IMR-90 (cell line): ENCODE data around the gene ISLR2. TPM values are rescaled to one million over a fixed set of nuclear protein-coding genes. Genes with fewer than 3 reads are reported as not detected.

Experiments used
- ATAC-seq: fragments of 200-7000 bp; cut with Tn5 transposase; 2 replicates; pipeline ENCODE4 v1.9.1; 2020; ENCODE audit warnings: low read depth, mild to moderate bottlenecking, moderate library complexity
- BruUV-seq: library from RNA; stranded (reverse); fragments of 400-500 nt; replicated peaks from 2 replicates; lab custom pipeline; 2021; lab: Mats Ljungman, UMichigan
- CTCF ChIA-PET: fragments of 300-600 bp; formaldehyde crosslinking; extraction: SDS; loops from one replicate; lab custom pipeline; 2021; ENCODE audit warnings: antibody characterized with exemption; lab: Yijun Ruan, JAX
- POLR2A ChIA-PET: fragments of 300-600 bp; sonication (Branson Sonifier 250); formaldehyde crosslinking; loops from one replicate; lab custom pipeline; 2022; ENCODE audit warnings: antibody characterized with exemption; ENCODE audit not compliant: unreplicated experiment; lab: Charles Lee
- DNase-seq: peaks from one replicate; pipeline ENCODE4 v3.0.0; 2013
- H2AFZ ChIP-seq: replicated peaks from 2 replicates; pipeline ENCODE3; 2013; ENCODE audit warnings: low read length, mild to moderate bottlenecking; ENCODE audit not compliant: poor library complexity
- H2AK5ac ChIP-seq: 2 replicates; pipeline ENCODE4 v1.6.1; 2013; ENCODE audit warnings: low read depth, low read length, inconsistent platforms
- H2AK9ac ChIP-seq: replicated peaks from 2 replicates; pipeline ENCODE3; 2013; ENCODE audit warnings: mild to moderate bottlenecking, low read depth, low read length, moderate library complexity; ENCODE audit not compliant: poor library complexity
- H2BK120ac ChIP-seq: 2 replicates; pipeline ENCODE4 v1.6.1; 2013; ENCODE audit warnings: low read depth, low read length, inconsistent platforms
- H2BK15ac ChIP-seq: 3 replicates; pipeline ENCODE4 v1.6.1; 2013; ENCODE audit warnings: low read depth, low read length, inconsistent platforms
- H2BK20ac ChIP-seq: 2 replicates; pipeline ENCODE4 v1.6.1; 2013; ENCODE audit warnings: low read depth, mild to moderate bottlenecking, inconsistent platforms, low read length, moderate library complexity
- H2BK5ac ChIP-seq: 2 replicates; pipeline ENCODE4 v1.6.1; 2013; ENCODE audit warnings: mild to moderate bottlenecking, low read depth, low read length, inconsistent platforms; ENCODE audit not compliant: poor library complexity, severe bottlenecking
- H3K14ac ChIP-seq: replicated peaks from 2 replicates; pipeline ENCODE4 v1.6.1; 2013; ENCODE audit warnings: low read depth, low read length, inconsistent platforms
- H3K18ac ChIP-seq: 2 replicates; pipeline ENCODE4 v1.6.1; 2013; ENCODE audit warnings: low read depth, low read length, control low read depth
- H3K23ac ChIP-seq: 2 replicates; pipeline ENCODE4 v1.6.1; 2013; ENCODE audit warnings: low read depth, low read length, inconsistent platforms
- H3K27ac ChIP-seq: 2 replicates; pipeline ENCODE4 v1.5.1; 2013; ENCODE audit warnings: mild to moderate bottlenecking, control low read depth, low read length; ENCODE audit not compliant: insufficient read depth
- H3K27me3 ChIP-seq: 2 replicates; pipeline ENCODE4 v1.6.1; 2013; ENCODE audit warnings: low read length; ENCODE audit not compliant: control insufficient read depth, insufficient read depth
- H3K36me3 ChIP-seq: 2 replicates; pipeline ENCODE4 v1.6.1; 2013; ENCODE audit warnings: low read length, mixed read lengths; ENCODE audit not compliant: control insufficient read depth, insufficient read depth
- H3K4ac ChIP-seq: 2 replicates; pipeline ENCODE4 v1.6.1; 2013; ENCODE audit warnings: low read depth, low read length, inconsistent platforms
- H3K4me1 ChIP-seq: 2 replicates; pipeline ENCODE4 v1.6.1; 2013; ENCODE audit warnings: low read length, mixed read lengths; ENCODE audit not compliant: control insufficient read depth, insufficient read depth
- H3K4me2 ChIP-seq: 2 replicates; pipeline ENCODE4 v1.6.1; 2013; ENCODE audit warnings: low read depth, mild to moderate bottlenecking, control low read depth, low read length, moderate library complexity
- H3K4me3 ChIP-seq: 2 replicates; pipeline ENCODE4 v1.5.1; 2013; ENCODE audit warnings: low read depth, mild to moderate bottlenecking, control low read depth, low read length, moderate library complexity; ENCODE audit not compliant: insufficient read depth
- H3K56ac ChIP-seq: 2 replicates; pipeline ENCODE4 v1.6.1; 2013; ENCODE audit warnings: low read length, inconsistent platforms; ENCODE audit not compliant: insufficient read depth; ENCODE audit errors: extremely low read depth
- H3K79me1 ChIP-seq, 2 experiments: 2 replicates each; pipeline ENCODE4 v1.6.1; 2013; ENCODE audit warnings: low read length in 2 of 2, inconsistent platforms in 1 of 2, low read depth in 1 of 2
- H3K9ac ChIP-seq: 2 replicates; pipeline ENCODE4 v1.6.1; 2013; ENCODE audit warnings: low read depth, low read length, control low read depth
- H3K9me1 ChIP-seq: 2 replicates; pipeline ENCODE4 v1.6.1; 2013; ENCODE audit warnings: low read length, inconsistent platforms; ENCODE audit not compliant: insufficient read depth
- H3K9me3 ChIP-seq: 2 replicates; pipeline ENCODE4 v1.6.1; 2013; ENCODE audit warnings: low read length; ENCODE audit not compliant: control insufficient read depth, insufficient read depth
- H4K20me1 ChIP-seq: 2 replicates; pipeline ENCODE4 v1.6.1; 2013; ENCODE audit warnings: low read length, inconsistent platforms; ENCODE audit not compliant: insufficient read depth
- H4K5ac ChIP-seq: 2 replicates; pipeline ENCODE4 v1.6.1; 2013; ENCODE audit warnings: mild to moderate bottlenecking, low read depth, low read length, control low read depth
- H4K8ac ChIP-seq, 2 experiments: 2 replicates each; pipeline ENCODE4 v1.6.1; 2013; ENCODE audit warnings: low read depth in 2 of 2, low read length in 2 of 2, control low read depth in 1 of 2, inconsistent platforms in 1 of 2
- H4K91ac ChIP-seq: 2 replicates; pipeline ENCODE4 v1.6.1; 2013; ENCODE audit warnings: low read depth, low read length, inconsistent platforms; ENCODE audit not compliant: insufficient read depth
- BHLHE40 ChIP-seq: fragments of 150-350 bp; IDR thresholded peaks from 2 replicates; pipeline ENCODE4 v1.6.1; 2016; ENCODE audit warnings: mild to moderate bottlenecking, low read depth, low read length
- FOS ChIP-seq: fragments of 150-350 bp; IDR thresholded peaks from 2 replicates; pipeline ENCODE4 v1.6.1; 2016; ENCODE audit warnings: low read depth, low read length
- MAZ ChIP-seq: IDR thresholded peaks from 2 replicates; pipeline ENCODE4 v1.6.1; 2012; ENCODE audit warnings: low read depth, mild to moderate bottlenecking, low read length, improper control_type of control experiment, moderate library complexity, borderline replicate concordance
- MXI1 ChIP-seq: IDR thresholded peaks from 2 replicates; pipeline ENCODE4 v1.6.1; 2012; ENCODE audit warnings: low read depth, mild to moderate bottlenecking, low read length, moderate library complexity, borderline replicate concordance
- RCOR1 ChIP-seq: IDR thresholded peaks from 2 replicates; pipeline ENCODE4 v1.6.1; 2012; ENCODE audit warnings: mild to moderate bottlenecking, low read length, improper control_type of control experiment; ENCODE audit not compliant: insufficient replicate concordance
- USF2 ChIP-seq: fragments of 150-350 bp; IDR thresholded peaks from 2 replicates; pipeline ENCODE4 v1.6.1; 2017; ENCODE audit warnings: mild to moderate bottlenecking, antibody characterized with exemption, low read length, low read depth
- WGBS, 2 experiments: methylation state at CpG; one replicate each; pipeline versions ENCODE4 v1.1.5 to v1.1.7; 2013; ENCODE audit warnings: missing lambda C conversion rate in 2 of 2; ENCODE audit not compliant: insufficient read length in 1 of 2; ENCODE audit errors: extremely low coverage in 2 of 2; 5-methylcytosine and 5-hydroxymethylcytosine counted together
- dilution Hi-C: fragments of 300-500 bp; cut with HindIII; formaldehyde crosslinking; loops from one replicate; pipeline ENCODE4 v1.14.3; 2018; ENCODE audit warnings: low sequenced_read_pairs; ENCODE audit not compliant: unreplicated experiment
- in situ Hi-C: fragments of 300-500 bp; cut with MboI; formaldehyde crosslinking; loops from 3 replicates; pipeline ENCODE4 v1.14.3; 2019; ENCODE audit warnings: low sequenced_read_pairs, inconsistent platforms, mixed read lengths
- intact Hi-C: fragments of 100-400 bp; cut with micrococcal nuclease; formaldehyde crosslinking; loops from 2 replicates; pipeline ENCODE4 v1.10.0; 2022
- polyA plus RNA-seq, 3 experiments: library from polyadenylated mRNA; depleted of rRNA; stranded (reverse); fragments of >200 nt; gene quantifications; 2 replicates each; pipeline ENCODE4 v1.2.3, GENCODE V29; 2012; ENCODE audit warnings: low replicate concordance in 1 of 3
- total RNA-seq: library from RNA; depleted of rRNA; stranded (reverse); fragments of >200 nt; gene quantifications from 2 replicates; pipeline ENCODE4 v1.2.3, GENCODE V29; 2012

ISLR2 gene
- total and polyA plus RNA-seq, 2 of the 4 experiments (the other 2 are of a cell fraction), result not detected

- Histone ChIP-seq H3K9me3 (no peaks in the 10 kb centered on the region), H3K56ac (no peak overlapping the region), H2BK120ac (no peak overlapping the region), H4K20me1 (no peaks in the 10 kb centered on the region), H2AK9ac (no peak overlapping the region), H2AFZ (no peak overlapping the region), H2BK15ac (no peak overlapping the region), H3K4me2 (no peak overlapping the region), H4K91ac (no peak overlapping the region), H3K36me3 (no peaks in the 10 kb centered on the region), H3K27me3 (peaks cover 64% of the 10 kb centered on the region), H2BK5ac (no peak overlapping the region), H3K23ac (no peak overlapping the region), H3K79me1 (no peaks in the 10 kb centered on the region), H2AK5ac (no peak overlapping the region), H4K8ac (no peak overlapping the region), H2BK20ac (no peak overlapping the region), H3K9me1 (no peaks in the 10 kb centered on the region), H3K9ac (no peak overlapping the region), H3K4me1 (no peaks in the 10 kb centered on the region), H3K27ac (no peak overlapping the region), H3K18ac (no peak overlapping the region), H3K4me3 (no peak overlapping the region), H4K5ac (no peak overlapping the region), H3K14ac (no peak overlapping the region), H3K4ac (no peak overlapping the region)
- no CpG with 5 or more reads among the region's 4 CpGs for WGBS, 2 experiments
- intact Hi-C loops, result no loop called here
- CTCF ChIA-PET, result no interaction called here
- ATAC-seq (no peak), DNase-seq (no peak)
- dilution Hi-C loops, result no loop called here
- in situ Hi-C loops, result loop anchor here (25.0 kb wide), 1 partner anchor 1484 kb away; no protein-coding TSS in a partner anchor
- BruUV-seq, result no TSS peak
- TF ChIP-seq FOS (no peak), MAZ (no peak), RCOR1 (no peak), BHLHE40 (no peak), MXI1 (no peak), USF2 (no peak)
- POLR2A ChIA-PET, result no interaction called here
Measured at GRCh38 chr15:74121039-74121438, 9.3 kb upstream of the ISLR2 start.
